Spinal cord (tissue), 10 donors: ENCODE measurements around the gene RHCG. TPM values are rescaled to one million over a fixed set of nuclear protein-coding genes. Genes with fewer than 3 reads are reported as not detected.

Experiments used
- DNase-seq, 6 donors: peaks; one replicate each; pipeline versions ENCODE4 v3.0.0 to v3.0.0-alpha.2; 2013 to 2015; ENCODE audit warnings: low spot score in 6 of 6, low read depth in 4 of 6
- H3K27ac ChIP-seq: one replicate; pipeline ENCODE4 v1.5.1; 2013; ENCODE audit warnings: low read depth, low read length, control low read depth
- H3K27me3 ChIP-seq: one replicate; pipeline ENCODE4 v1.6.1; 2013; ENCODE audit warnings: low read length; ENCODE audit not compliant: control insufficient read depth, insufficient read depth
- H3K36me3 ChIP-seq: one replicate; pipeline ENCODE4 v1.6.1; 2013; ENCODE audit warnings: low read length; ENCODE audit not compliant: control insufficient read depth, insufficient read depth
- H3K4me1 ChIP-seq: one replicate; pipeline ENCODE4 v1.6.1; 2013; ENCODE audit warnings: low read length; ENCODE audit not compliant: control insufficient read depth, insufficient read depth
- H3K4me3 ChIP-seq: one replicate; pipeline ENCODE4 v1.5.1; 2013; ENCODE audit warnings: low read depth, low read length, control low read depth
- H3K9me3 ChIP-seq: one replicate; pipeline ENCODE4 v1.6.1; 2013; ENCODE audit warnings: low read length; ENCODE audit not compliant: control insufficient read depth, insufficient read depth
- WGBS: methylation state at CpG from one replicate; pipeline ENCODE4 v1.1.5; 2013; ENCODE audit warnings: missing lambda C conversion rate; ENCODE audit not compliant: insufficient coverage; 5-methylcytosine and 5-hydroxymethylcytosine counted together
- long read RNA-seq, 4 donors: transcript quantifications; one replicate each; lab custom pipeline, GENCODE V29; 2026
- polyA plus RNA-seq, 2 donors: library from polyadenylated mRNA; unstranded; fragments of 120-200 nt; gene quantifications; one replicate each; pipeline ENCODE4 v1.2.1, GENCODE V29; 2013; ENCODE audit not compliant: insufficient read length in 2 of 2
- total RNA-seq, 2 donors: library from RNA; depleted of rRNA in 1 of 2; stranded (reverse); fragments of 120-200 nt in 1 of 2; fragments of >200 nt in 1 of 2; gene quantifications; one replicate each; pipeline versions ENCODE4 v1.2.3 to v1.2.4, GENCODE V29; 2013 to 2014
- donor health status: healthy.

Gene RHCG
- total RNA-seq, result under 1 TPM; 0.44 to 0.79 TPM
- polyA plus RNA-seq, result 1 to 10 TPM; 2.5 to 6.8 TPM
- long read RNA-seq, donor 1, partial matches to known transcripts, result 0 of 6 reads
- long read RNA-seq, donor 1, other reads (novel, unspliced or antisense), result 5 of 6 reads
- long read RNA-seq, donor 2, result 0 reads
- long read RNA-seq, donor 3, result 0 reads
- long read RNA-seq, donor 4, partial matches to known transcripts, result 0 of 1 reads
- long read RNA-seq, donor 4, other reads (novel, unspliced or antisense), result 0 of 1 reads

DNA sequence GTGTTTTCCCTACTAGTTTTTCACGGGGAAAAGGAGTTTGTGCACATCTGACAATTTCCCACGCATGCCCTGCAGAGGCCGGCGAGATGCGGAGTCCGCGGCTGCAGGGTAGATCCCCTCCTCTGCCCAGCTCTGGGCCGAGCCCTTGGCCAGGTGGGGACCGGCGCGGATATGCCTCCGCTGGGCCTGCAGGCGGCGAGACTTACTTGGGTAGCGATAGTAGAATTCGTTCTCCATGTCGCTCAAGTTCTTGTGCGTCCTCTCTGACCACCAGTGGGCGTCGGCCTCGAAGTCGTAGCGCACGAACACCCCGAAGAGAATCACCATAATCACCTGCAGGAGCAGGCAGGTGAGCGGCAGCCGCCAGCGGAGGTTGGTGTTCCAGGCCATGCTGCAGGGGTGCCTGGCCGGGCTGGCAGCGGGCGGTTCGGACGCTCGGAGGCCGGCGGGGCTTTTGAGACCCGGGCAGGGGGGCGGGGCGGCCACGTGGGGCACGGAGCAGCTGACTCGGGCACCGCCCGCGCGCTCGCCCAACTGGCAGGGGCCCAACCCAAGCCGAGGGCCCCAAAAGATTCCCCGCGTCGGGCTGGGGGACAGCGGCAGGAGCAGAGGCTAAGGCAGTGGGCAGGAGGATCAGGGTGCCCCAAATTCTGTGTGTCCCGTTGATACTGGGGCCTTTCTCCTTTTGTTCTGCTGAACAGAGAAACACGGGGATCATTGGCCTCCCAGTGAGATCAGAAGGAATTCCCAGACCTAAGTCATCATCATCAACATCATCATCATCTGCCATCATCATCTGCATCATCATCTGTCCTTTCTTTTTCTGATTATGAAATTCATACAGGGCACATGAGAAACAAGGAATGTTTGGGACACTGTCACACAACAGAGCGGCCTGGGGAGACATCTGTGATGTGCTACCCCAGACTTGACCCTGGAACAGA is at the start of gene RHCG:
RHCG (minus strand) TSS at position 429 of the 944 bp plus-strand sequence; CDS start at position 390, 39 bp downstream.
- H3K36me3 ChIP-seq, result peaks cover 26% of the 10 kb centered on the region
- WGBS, result 11% methylated on average over 53 of the region's 55 CpGs
- H3K4me1 ChIP-seq, result peaks cover 31% of the 10 kb centered on the region
- peak within 1 kb of the TSS; percentile 27 for H3K4me3 ChIP-seq
- no peaks in the 10 kb centered on the region for H3K27me3 ChIP-seq
- no peak within 1 kb of the TSS for H3K27ac ChIP-seq
- H3K9me3 ChIP-seq, result no peaks in the 10 kb centered on the region
- peak in 5 of 6 donors; percentile 21 to 90 (median 43) for DNase-seq

DNA sequence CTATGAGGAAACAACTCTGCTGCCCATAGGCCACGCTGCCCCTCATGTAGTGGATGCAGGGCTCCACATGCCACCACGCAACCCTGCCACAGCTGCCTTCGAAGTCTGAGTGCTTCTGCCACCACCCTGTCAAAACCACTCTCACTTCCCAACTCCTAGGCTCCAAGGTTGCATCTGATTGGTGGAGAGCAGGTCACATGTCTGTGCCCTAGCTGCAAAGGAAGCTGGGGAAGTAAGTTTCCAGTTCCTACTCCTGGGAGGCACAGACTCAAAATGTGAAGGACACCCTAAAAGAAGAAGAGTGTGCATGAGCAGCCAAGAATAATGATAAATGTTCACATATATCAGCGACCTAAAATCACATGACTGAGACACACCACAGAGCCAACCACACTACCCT is 47.0 kb upstream of the RHCG start:
- H3K27ac ChIP-seq, result no peak overlapping the region
- no peaks in the 10 kb centered on the region for H3K4me1 ChIP-seq
- H3K36me3 ChIP-seq, result no peaks in the 10 kb centered on the region
- H3K9me3 ChIP-seq, result no peaks in the 10 kb centered on the region
- no peaks in the 10 kb centered on the region for H3K27me3 ChIP-seq
- WGBS, result 100% methylated on average over 3 of the region's 4 CpGs
- no peak overlapping the region for H3K4me3 ChIP-seq
- DNase-seq, result no peak

DNA sequence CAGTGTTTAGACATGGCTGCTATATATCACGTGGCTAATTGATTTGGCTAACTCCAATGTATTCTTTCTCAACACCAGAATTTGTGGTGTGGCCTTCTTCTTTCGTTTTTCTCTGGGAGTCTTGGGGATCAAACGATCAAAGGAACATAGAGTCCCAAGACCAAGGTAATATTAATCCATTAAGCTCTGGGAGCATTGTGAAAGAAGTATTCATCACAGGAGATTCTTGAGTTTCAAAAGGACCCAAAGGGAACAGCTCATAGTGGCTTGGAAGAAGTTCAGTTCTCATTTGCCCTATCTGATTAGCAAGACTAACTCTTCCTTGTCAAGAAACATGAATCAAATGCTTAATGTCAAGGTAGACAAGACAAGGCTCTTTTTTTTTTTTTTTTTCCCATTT is 46.0 kb upstream of the RHCG start:
- no peak overlapping the region for H3K27ac ChIP-seq
- WGBS, result no CpG with 5 or more reads among the region's 3 CpGs
- DNase-seq, result no peak
- H3K27me3 ChIP-seq, result no peaks in the 10 kb centered on the region
- H3K36me3 ChIP-seq, result no peaks in the 10 kb centered on the region
- no peaks in the 10 kb centered on the region for H3K4me1 ChIP-seq
- H3K9me3 ChIP-seq, result peaks cover 6% of the 10 kb centered on the region
- no peak overlapping the region for H3K4me3 ChIP-seq

DNA sequence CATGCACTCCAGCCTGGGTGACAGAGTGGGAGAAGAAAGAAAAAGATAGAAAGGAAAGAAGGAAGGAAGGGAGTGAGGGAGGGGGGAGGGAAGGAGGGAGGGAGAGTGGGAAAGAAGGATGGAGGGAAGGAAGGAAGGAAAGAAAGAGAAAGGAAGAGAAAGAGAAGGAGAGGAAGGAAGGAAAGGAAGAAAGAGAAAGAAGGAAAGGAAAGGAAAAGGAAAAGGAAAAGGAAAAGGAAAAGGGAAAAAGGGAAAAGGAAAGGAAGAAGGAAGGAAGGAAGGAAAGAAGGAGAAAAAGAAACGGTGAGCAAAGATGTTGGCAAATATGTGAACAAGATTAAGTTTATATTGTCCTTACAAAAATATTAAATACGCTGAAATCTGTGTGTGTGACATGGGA is 42.6 kb upstream of the RHCG start:
- no peaks in the 10 kb centered on the region for H3K4me1 ChIP-seq
- WGBS, result 75% methylated on average over 1 of the region's 2 CpGs

DNA sequence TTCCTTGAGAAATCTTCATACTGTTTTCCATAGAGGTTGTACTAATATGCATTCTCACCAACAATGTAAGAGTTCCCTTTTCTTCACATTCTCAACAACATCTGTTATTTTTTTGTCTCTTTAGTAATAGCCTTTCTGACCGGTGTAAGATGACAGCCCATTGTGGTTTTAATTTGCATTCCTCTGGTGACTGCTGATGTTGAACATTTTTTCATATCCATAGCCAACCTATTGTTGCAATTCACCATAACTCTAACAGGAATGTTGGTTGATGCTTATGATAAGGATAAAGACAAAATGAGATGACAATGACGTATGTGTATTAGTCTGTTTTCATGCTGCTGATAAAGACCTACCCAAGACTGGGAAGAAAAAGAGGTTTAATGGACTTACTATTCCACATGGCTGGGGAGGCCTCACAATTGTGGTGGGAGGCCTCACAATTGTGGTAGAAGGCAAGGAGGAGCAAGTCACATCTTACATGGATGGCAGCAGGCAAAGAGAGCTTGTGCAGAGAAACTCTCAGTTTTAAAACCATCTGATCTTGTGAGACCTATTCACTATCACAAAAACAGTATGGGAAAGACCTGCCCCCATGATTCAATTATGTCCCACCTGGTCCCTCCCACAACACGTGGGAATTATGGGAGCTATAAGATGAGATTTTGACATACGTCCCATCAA is 37.6 kb upstream of the RHCG start:
- 100% methylated on average over 1 of the region's 4 CpGs for WGBS
- Histone ChIP-seq H3K36me3 (no peaks in the 10 kb centered on the region), H3K27me3 (no peaks in the 10 kb centered on the region), H3K27ac (no peak overlapping the region), H3K4me1 (peaks cover 6% of the 10 kb centered on the region), H3K9me3 (peaks cover 6% of the 10 kb centered on the region), H3K4me3 (no peak overlapping the region)
- no peak for DNase-seq

More for the DNA sequence above, 42.6 kb upstream of the RHCG start:
- DNase-seq, result no peak
- no peak overlapping the region for H3K27ac ChIP-seq
- H3K4me3 ChIP-seq, result no peak overlapping the region
- H3K27me3 ChIP-seq, result no peaks in the 10 kb centered on the region
- H3K9me3 ChIP-seq, result peaks cover 6% of the 10 kb centered on the region
- H3K36me3 ChIP-seq, result no peaks in the 10 kb centered on the region

DNA sequence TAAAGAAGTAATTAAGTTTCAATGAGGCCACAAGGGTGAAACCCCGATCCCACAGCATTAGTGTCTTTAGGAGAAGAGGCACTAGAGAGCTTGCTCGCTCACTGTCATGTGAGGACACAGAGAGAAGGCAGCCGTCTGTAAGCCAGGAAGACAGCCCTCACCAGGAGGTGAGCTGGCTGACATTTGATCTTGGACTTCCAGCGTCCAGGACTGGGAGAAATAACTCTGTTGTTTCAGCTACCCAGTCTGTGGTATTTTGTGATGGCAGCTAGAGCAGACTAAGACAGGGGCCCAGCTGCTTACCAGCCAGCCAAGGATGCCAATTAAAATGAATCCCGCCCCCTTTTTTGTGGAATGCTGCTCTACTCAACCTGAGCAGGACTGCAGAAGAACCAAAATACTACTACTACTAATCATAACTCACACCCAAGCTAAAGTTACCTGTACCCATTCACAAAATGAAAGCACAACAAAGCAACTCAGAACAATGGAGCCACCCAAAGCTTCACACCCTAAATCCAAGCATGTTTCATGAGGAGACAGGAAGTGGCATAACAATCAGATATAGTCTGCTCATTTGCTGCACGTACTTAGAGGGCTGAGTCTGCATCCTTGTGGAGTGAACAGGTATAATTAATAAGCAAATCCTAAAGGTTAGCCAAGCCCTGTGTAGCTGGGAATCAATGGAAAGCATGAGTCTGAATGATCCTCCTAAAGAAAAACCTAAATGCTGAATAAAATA is 35.6 kb upstream of the RHCG start:
- Histone ChIP-seq H3K27ac (no peak overlapping the region), H3K9me3 (no peaks in the 10 kb centered on the region), H3K36me3 (no peaks in the 10 kb centered on the region), H3K4me1 (peaks cover 6% of the 10 kb centered on the region), H3K27me3 (no peaks in the 10 kb centered on the region), H3K4me3 (no peak overlapping the region)
- no peak for DNase-seq
- WGBS, result 74% methylated on average over 6 of the region's 6 CpGs

DNA sequence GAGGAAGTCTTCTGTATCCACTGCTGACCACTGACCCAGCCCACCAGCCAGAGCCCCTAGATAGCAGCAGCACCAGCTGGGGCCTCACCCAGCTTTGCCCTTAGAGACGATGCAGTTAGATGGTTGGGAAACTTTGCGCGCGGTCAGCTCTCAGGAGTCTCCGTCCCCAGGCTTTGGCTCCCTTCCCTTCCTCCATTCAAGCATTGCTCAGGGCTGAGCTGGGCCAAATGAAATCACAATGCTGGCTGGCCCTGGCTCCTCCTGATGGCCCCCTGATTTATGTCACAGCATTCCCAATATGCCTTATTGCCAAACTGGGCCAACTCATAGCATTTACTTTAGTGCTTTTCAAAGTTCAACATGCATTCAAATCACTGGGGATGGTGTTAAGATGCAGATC is 34.6 kb upstream of the RHCG start:
- WGBS, result 39% methylated on average over 5 of the region's 5 CpGs
- no peaks in the 10 kb centered on the region for H3K27me3 ChIP-seq
- peaks cover 6% of the 10 kb centered on the region for H3K4me1 ChIP-seq
- no peak overlapping the region for H3K4me3 ChIP-seq
- DNase-seq, result peak in 5 of 6 donors; percentile 15 to 72 (median 46)
- no peak overlapping the region for H3K27ac ChIP-seq
- H3K36me3 ChIP-seq, result no peaks in the 10 kb centered on the region
- H3K9me3 ChIP-seq, result no peaks in the 10 kb centered on the region

DNA sequence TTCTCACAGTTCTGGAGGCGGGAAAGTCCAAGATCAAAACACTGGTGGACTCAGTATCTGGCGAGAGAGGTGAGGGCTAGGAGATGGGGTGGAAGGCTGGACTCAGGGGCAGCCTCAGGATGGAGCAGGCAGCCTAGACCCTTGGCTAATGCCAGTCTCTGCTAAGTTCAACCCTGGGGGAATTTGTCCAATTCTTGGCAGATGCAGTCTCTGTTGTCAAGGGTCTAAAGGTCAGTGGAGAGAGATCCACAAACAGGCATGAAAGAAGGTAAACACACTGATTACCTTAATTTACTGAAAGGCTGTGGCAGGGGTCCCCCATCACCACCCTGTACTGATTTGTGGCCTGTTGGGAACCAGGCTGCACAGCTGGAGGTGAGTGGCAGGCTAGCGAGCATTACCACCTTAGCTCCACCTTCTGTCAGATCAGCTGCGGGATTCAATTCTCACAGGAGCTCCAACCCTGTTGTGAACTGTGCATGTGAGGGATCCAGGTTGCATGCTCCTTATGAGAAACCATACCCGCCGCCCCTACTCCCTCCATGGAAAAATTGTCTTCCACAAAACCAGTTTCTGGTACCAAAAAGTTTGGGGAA is 32.5 kb upstream of the RHCG start:
- H3K27ac ChIP-seq, result no peak overlapping the region
- H3K9me3 ChIP-seq, result no peaks in the 10 kb centered on the region
- WGBS, result 90% methylated on average over 3 of the region's 6 CpGs
- H3K4me1 ChIP-seq, result peaks cover 6% of the 10 kb centered on the region
- DNase-seq, result no peak
- H3K36me3 ChIP-seq, result no peaks in the 10 kb centered on the region
- no peaks in the 10 kb centered on the region for H3K27me3 ChIP-seq
- H3K4me3 ChIP-seq, result no peak overlapping the region
